ENCODE results near the gene BTBD19.

BTBD19 gene

DNA sequence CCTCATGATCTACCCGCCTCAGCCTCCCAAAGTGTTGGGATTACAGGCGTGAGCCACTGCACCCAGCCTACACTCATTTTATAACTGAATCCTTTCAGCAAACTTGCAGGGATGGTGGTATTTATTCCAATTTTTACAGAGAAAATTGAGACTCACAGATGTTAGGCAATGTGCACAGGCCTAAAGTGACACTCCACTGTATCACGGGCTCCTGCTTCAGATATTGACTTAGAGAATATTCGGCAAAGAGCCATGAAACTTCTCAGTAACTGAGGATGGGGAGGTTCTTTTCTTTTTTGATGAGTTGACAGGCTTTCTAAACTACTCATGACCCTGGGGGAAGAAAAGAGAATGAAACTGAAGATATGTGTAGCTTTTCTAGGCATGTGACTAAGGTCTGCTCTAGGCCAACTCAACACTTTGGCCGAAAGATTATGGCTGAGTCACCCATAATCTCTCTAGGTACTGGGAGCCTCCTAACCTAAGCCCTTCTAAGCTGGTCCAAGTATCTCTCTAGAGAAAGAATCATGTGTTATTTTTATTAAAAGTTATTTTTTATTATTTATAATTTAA lies 54.6 kb downstream of the BTBD19 start:
- DNase-seq, result no peak
